Measurements from ENCODE around the gene SYDE1.

SYDE1 gene

GRCh38 chr19:15125232-15126067 is 18.2 kb downstream of the SYDE1 start:
- DNase-seq = peak; percentile 91 to 98

GRCh38 chr19:15126131-15126910 is 19.1 kb downstream of the SYDE1 start:
- DNase-seq = no peak

GRCh38 chr19:15128162-15128770 is 21.1 kb downstream of the SYDE1 start:
- no peak for DNase-seq

GRCh38 chr19:15129856-15130585 is 22.8 kb downstream of the SYDE1 start:
- DNase-seq = no peak

GRCh38 chr19:15136234-15136954 is 29.2 kb downstream of the SYDE1 start:
- no peak for DNase-seq

GRCh38 chr19:15137777-15138176 is 30.6 kb downstream of the SYDE1 start:
- no peak for DNase-seq

GRCh38 chr19:15138427-15138826 is 31.2 kb downstream of the SYDE1 start:
- DNase-seq = no peak

GRCh38 chr19:15141143-15141542 is 33.9 kb downstream of the SYDE1 start:
- no peak for DNase-seq

- no peak for DNase-seq
These were observed 35.1 kb downstream of the SYDE1 start for GRCh38 chr19:15142313-15142712.

GRCh38 chr19:15144046-15144646 is 36.9 kb downstream of the SYDE1 start:
- DNase-seq = no peak

GRCh38 chr19:15147090-15147489 is 39.9 kb downstream of the SYDE1 start:
- no peak for DNase-seq

- no peak for DNase-seq
These were observed 42.5 kb downstream of the SYDE1 start for GRCh38 chr19:15149737-15150136.

GRCh38 chr19:15154002-15154612 is 46.9 kb downstream of the SYDE1 start:
- peak in 1 of 2 experiments; percentile 25 for DNase-seq

GRCh38 chr19:15155296-15155695 is 48.1 kb downstream of the SYDE1 start:
- no peak for DNase-seq

GRCh38 chr19:15156391-15156790 is 49.2 kb downstream of the SYDE1 start:
- DNase-seq = no peak

- DNase-seq = no peak
These were observed 52.0 kb downstream of the SYDE1 start for GRCh38 chr19:15159251-15159650.

GRCh38 chr19:15161028-15161984 is 54.1 kb downstream of the SYDE1 start:
- peak; percentile 6 to 74 for DNase-seq

Measured in NCI-H446 (cell line).